ENCODE data around the gene SDE2.
"Not testable (repeated sequence)": the region's sequence is repeated elsewhere in the genome, so short reads cannot be mapped to it uniquely, and the experiment has no call there.

The SDE2 gene

GRCh38 chr1:225999227-225999911, at the start of gene SDE2:
SDE2 (minus strand) TSS chr1:225999343; CDS start chr1:225999312, 31 bp downstream.
- DNase-seq, result peak; percentile 99

GRCh38 chr1:226048886-226049285, 49.7 kb upstream of the SDE2 start:
- no peak for DNase-seq

GRCh38 chr1:226047495-226047894, 48.4 kb upstream of the SDE2 start:
- DNase-seq, result no peak

GRCh38 chr1:226046240-226046639, 47.1 kb upstream of the SDE2 start:
- no peak for DNase-seq

- no peak for DNase-seq
These were observed 45.5 kb upstream of the SDE2 start for GRCh38 chr1:226044514-226045101.

- DNase-seq, result no peak
These were observed 42.3 kb upstream of the SDE2 start for GRCh38 chr1:226041419-226041818.

- DNase-seq, result no peak
These were observed 39.5 kb upstream of the SDE2 start for GRCh38 chr1:226038661-226039060.

GRCh38 chr1:226035915-226036314, 36.8 kb upstream of the SDE2 start:
- no peak for DNase-seq

GRCh38 chr1:226034482-226034881, 35.3 kb upstream of the SDE2 start:
- no peak for DNase-seq

GRCh38 chr1:226033991-226034390, 34.8 kb upstream of the SDE2 start:
- no peak for DNase-seq

- no peak for DNase-seq
These were observed 34.4 kb upstream of the SDE2 start for GRCh38 chr1:226033582-226033981.

- DNase-seq, result no peak
These were observed 30.6 kb upstream of the SDE2 start for GRCh38 chr1:226029568-226030225.

GRCh38 chr1:226029093-226029496, 30.0 kb upstream of the SDE2 start:
- no peak for DNase-seq

GRCh38 chr1:226027538-226028217, 28.5 kb upstream of the SDE2 start:
- DNase-seq, result no peak

- DNase-seq, result no peak
These were observed 27.7 kb upstream of the SDE2 start for GRCh38 chr1:226026833-226027232.

- no peak for DNase-seq
These were observed 24.6 kb upstream of the SDE2 start for GRCh38 chr1:226023735-226024134.

- no peak for DNase-seq
These were observed 22.7 kb upstream of the SDE2 start for GRCh38 chr1:226021801-226022200.

- DNase-seq, result no peak
These were observed 22.3 kb upstream of the SDE2 start for GRCh38 chr1:226021401-226021800.

- no peak for DNase-seq
These were observed 20.4 kb upstream of the SDE2 start for GRCh38 chr1:226019572-226019971.

- DNase-seq, result no peak
These were observed 17.9 kb upstream of the SDE2 start for GRCh38 chr1:226017070-226017469.

- DNase-seq, result no peak
These were observed 10.5 kb upstream of the SDE2 start for GRCh38 chr1:226009650-226010044.

- not testable (repeated sequence) for DNase-seq
These were observed 8.2 kb upstream of the SDE2 start for GRCh38 chr1:226007126-226007892.

- no peak for DNase-seq
These were observed 7.5 kb upstream of the SDE2 start for GRCh38 chr1:226006686-226007085.
